ENCODE data around the gene KMT2C. TPM values are rescaled to one million over a fixed set of nuclear protein-coding genes. Genes with fewer than 3 reads are reported as not detected.
"Not testable (repeated sequence)": the region's sequence is repeated elsewhere in the genome, so short reads cannot be mapped to it uniquely, and the experiment has no call there.

Gene KMT2C
- total RNA-seq, 2 experiments from 2014 or later = 66.7 to 74.0 TPM

- no peaks in the 10 kb centered on the region for H3K27me3 Mint-ChIP-seq
- H3K27ac Mint-ChIP-seq = no peak overlapping the region
- H3K4me3 Mint-ChIP-seq = no peak overlapping the region
- ChIA-PET CTCF (no interaction called here), POLR2A (no interaction called here)
- DNase-seq = no peak
- H3K36me3 Mint-ChIP-seq (ENCODE audit: low read depth) = peaks cover 26% of the 10 kb centered on the region
- peaks cover 1% of the 10 kb centered on the region for H3K4me1 Mint-ChIP-seq
- no peaks in the 10 kb centered on the region for H3K9me3 Mint-ChIP-seq
Measured at GRCh38 chr7:152329469-152329868, 106.3 kb downstream of the KMT2C start.

DNA sequence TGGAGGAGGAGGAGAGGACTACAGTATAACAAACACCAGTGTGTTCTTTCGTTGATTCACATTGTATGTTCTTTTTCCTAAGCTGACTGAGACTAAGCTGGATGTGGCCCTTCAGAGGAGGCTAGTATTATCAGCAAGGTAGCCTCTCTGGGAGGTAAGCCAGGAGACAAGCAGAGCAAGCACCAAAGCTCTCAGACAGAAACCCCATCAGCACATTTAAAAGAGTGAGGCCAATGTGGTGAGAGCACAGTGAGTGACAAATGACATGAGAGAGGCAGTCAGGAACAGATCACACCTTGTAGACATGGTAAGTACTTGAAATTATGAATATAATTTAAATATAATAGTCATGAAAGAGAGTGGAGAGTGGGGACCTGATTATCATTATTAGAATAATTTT lies 107.6 kb downstream of the KMT2C start:
- no peaks in the 10 kb centered on the region for H3K9me3 Mint-ChIP-seq
- peaks cover 31% of the 10 kb centered on the region for H3K36me3 Mint-ChIP-seq (ENCODE audit: low read depth)
- POLR2A ChIA-PET = no interaction called here

GRCh38 chr7:152315845-152316244 lies 120.0 kb downstream of the KMT2C start:
- Mint-ChIP-seq H3K4me3 (no peak overlapping the region), H3K27ac (no peak overlapping the region), H3K36me3 (ENCODE audit: low read depth) (peaks cover 23% of the 10 kb centered on the region), H3K27me3 (no peaks in the 10 kb centered on the region), H3K9me3 (no peaks in the 10 kb centered on the region), H3K4me1 (peaks cover 4% of the 10 kb centered on the region)
- ChIA-PET CTCF (interaction anchor here (1.1 kb wide), 1 partner anchor 387 kb away, joined by 3 read pairs; no protein-coding TSS in a partner anchor), POLR2A (no interaction called here)
- no peak for DNase-seq

More for the DNA sequence above, 107.6 kb downstream of the KMT2C start:
- Mint-ChIP-seq H3K4me1 (peaks cover 2% of the 10 kb centered on the region), H3K27me3 (no peaks in the 10 kb centered on the region), H3K4me3 (no peak overlapping the region), H3K27ac (no peak overlapping the region)
- DNase-seq = no peak
- CTCF ChIA-PET = no interaction called here

DNA sequence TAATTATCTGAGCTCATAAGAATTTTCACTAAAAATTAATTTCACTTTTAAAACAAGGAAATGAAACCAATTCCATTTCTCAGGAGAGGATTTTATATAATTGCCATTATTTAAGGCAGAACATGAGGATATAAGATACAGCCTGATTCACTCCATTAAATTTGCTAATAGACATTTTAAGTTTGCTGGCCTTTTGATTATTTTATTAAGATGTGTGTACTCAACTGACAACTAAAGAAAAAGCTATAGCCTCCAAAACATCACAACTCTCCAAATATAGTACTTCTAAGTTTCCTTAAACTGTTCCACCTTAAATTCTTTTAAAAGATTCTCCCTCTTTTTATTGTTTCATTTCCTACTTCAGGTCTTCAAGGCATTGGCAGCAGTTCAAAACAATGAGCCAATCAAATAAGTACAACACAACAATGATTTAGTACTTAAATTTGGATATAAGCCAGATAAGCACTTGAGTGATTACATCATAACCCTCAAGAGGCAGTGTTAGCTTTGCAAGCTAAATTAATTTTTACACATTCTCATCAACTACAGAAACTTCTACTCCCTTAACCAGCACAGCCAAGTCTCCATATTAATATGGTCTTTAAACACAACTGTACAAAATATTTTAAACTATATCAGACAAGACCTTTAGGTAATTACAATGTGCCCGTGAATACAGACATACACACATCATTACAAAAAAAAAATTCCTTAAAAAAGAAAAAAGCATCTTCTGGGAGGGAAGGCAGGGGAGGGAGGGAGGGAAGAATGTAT lies 121.8 kb downstream of the KMT2C start:
- H3K4me3 Mint-ChIP-seq = no peak overlapping the region
- peaks cover 26% of the 10 kb centered on the region for H3K36me3 Mint-ChIP-seq (ENCODE audit: low read depth)
- H3K9me3 Mint-ChIP-seq = no peaks in the 10 kb centered on the region
- no peak for DNase-seq
- H3K27me3 Mint-ChIP-seq = no peaks in the 10 kb centered on the region
- CTCF ChIA-PET = no interaction called here
- POLR2A ChIA-PET = no interaction called here
- H3K27ac Mint-ChIP-seq = no peak overlapping the region
- H3K4me1 Mint-ChIP-seq = peaks cover 4% of the 10 kb centered on the region

GRCh38 chr7:152313217-152313616 lies 122.6 kb downstream of the KMT2C start:
- Mint-ChIP-seq H3K4me1 (peaks cover 4% of the 10 kb centered on the region), H3K36me3 (ENCODE audit: low read depth) (peaks cover 28% of the 10 kb centered on the region), H3K9me3 (no peaks in the 10 kb centered on the region), H3K4me3 (no peak overlapping the region), H3K27me3 (no peaks in the 10 kb centered on the region), H3K27ac (no peak overlapping the region)
- DNase-seq = no peak
- CTCF ChIA-PET = interaction anchor here (0.6 kb wide), 1 partner anchor 299 kb away, joined by 4 read pairs; no protein-coding TSS in a partner anchor
- POLR2A ChIA-PET = no interaction called here

- Mint-ChIP-seq H3K9me3 (no peaks in the 10 kb centered on the region), H3K27me3 (no peaks in the 10 kb centered on the region), H3K4me3 (no peak overlapping the region), H3K27ac (no peak overlapping the region), H3K36me3 (ENCODE audit: low read depth) (peaks cover 31% of the 10 kb centered on the region), H3K4me1 (peaks cover 4% of the 10 kb centered on the region)
- CTCF ChIA-PET = no interaction called here
- POLR2A ChIA-PET = no interaction called here
- DNase-seq = no peak
Measured at GRCh38 chr7:152312316-152312715, 123.5 kb downstream of the KMT2C start.

- no peaks in the 10 kb centered on the region for H3K9me3 Mint-ChIP-seq
- H3K4me3 Mint-ChIP-seq = no peak overlapping the region
- no peak overlapping the region for H3K27ac Mint-ChIP-seq
- H3K27me3 Mint-ChIP-seq = no peaks in the 10 kb centered on the region
- POLR2A ChIA-PET = no interaction called here
- peaks cover 41% of the 10 kb centered on the region for H3K36me3 Mint-ChIP-seq (ENCODE audit: low read depth)
- DNase-seq = no peak
- H3K4me1 Mint-ChIP-seq = no peaks in the 10 kb centered on the region
- CTCF ChIA-PET = no interaction called here
Measured at GRCh38 chr7:152307902-152308301, 127.9 kb downstream of the KMT2C start.

- POLR2A ChIA-PET, H3K4me1 Mint-ChIP-seq, DNase-seq, H3K27ac Mint-ChIP-seq, H3K9me3 Mint-ChIP-seq, CTCF ChIA-PET, H3K27me3 Mint-ChIP-seq, H3K4me3 Mint-ChIP-seq: not testable (repeated sequence)
- peaks cover 41% of the 10 kb centered on the region for H3K36me3 Mint-ChIP-seq (ENCODE audit: low read depth)
Measured at GRCh38 chr7:152299542-152300143, 136.2 kb downstream of the KMT2C start.

DNA sequence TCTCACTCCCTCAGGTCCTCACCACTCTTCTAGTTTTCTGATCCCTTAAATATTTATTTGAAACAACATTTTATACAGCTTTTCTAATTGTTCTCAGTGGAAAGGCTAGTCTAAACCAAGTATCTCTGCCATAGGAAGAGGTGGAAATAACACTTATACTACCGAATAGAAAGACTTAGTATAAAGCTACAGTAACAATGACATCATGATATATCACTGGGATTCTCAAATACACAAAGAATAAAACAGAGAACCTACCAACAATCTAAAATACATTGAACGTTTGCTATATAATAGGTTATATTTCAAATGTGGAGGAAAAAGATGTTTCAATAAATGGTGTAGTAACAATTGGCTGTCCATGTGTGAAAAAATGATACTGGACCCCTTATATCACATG lies 142.9 kb downstream of the KMT2C start:
- peaks cover 17% of the 10 kb centered on the region for H3K9me3 Mint-ChIP-seq
- H3K36me3 Mint-ChIP-seq (ENCODE audit: low read depth) = peaks cover 34% of the 10 kb centered on the region
- H3K4me3 Mint-ChIP-seq = no peak overlapping the region
- ChIA-PET CTCF (interaction anchor here (0.6 kb wide), 1 partner anchor 12 kb away, joined by 4 read pairs; no protein-coding TSS in a partner anchor), POLR2A (no interaction called here)
- no peaks in the 10 kb centered on the region for H3K4me1 Mint-ChIP-seq
- H3K27ac Mint-ChIP-seq = no peak overlapping the region
- DNase-seq = no peak
- H3K27me3 Mint-ChIP-seq = no peaks in the 10 kb centered on the region

GRCh38 chr7:152286972-152287371 lies 148.8 kb downstream of the KMT2C start:
- DNase-seq, H3K4me3 Mint-ChIP-seq, POLR2A ChIA-PET, H3K27ac Mint-ChIP-seq, H3K4me1 Mint-ChIP-seq, H3K27me3 Mint-ChIP-seq, CTCF ChIA-PET: not testable (repeated sequence)
- H3K9me3 Mint-ChIP-seq = peaks cover 10% of the 10 kb centered on the region
- H3K36me3 Mint-ChIP-seq (ENCODE audit: low read depth) = peaks cover 18% of the 10 kb centered on the region

DNA sequence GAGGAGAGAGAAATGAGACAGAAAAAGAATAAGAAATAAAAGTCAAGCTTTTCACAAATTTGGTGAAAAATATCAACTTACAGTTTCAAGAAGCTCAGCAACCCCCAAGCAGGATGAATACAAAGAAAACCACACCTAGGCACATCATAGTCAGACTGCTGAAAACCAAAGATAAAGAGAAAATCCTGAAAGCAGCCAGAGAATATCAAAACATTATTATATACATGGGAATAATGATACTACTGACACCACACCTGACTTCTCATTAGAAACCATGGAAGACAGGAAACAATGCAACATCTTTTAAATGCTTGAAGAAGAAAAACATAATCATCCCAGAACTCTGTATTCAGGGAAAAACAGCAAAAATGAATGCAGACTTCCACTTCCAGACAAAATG lies 149.6 kb downstream of the KMT2C start:
- H3K4me3 Mint-ChIP-seq, H3K27ac Mint-ChIP-seq, CTCF ChIA-PET, H3K4me1 Mint-ChIP-seq, H3K27me3 Mint-ChIP-seq, DNase-seq, POLR2A ChIA-PET, H3K9me3 Mint-ChIP-seq: not testable (repeated sequence)
- peaks cover 18% of the 10 kb centered on the region for H3K36me3 Mint-ChIP-seq (ENCODE audit: low read depth)

DNA sequence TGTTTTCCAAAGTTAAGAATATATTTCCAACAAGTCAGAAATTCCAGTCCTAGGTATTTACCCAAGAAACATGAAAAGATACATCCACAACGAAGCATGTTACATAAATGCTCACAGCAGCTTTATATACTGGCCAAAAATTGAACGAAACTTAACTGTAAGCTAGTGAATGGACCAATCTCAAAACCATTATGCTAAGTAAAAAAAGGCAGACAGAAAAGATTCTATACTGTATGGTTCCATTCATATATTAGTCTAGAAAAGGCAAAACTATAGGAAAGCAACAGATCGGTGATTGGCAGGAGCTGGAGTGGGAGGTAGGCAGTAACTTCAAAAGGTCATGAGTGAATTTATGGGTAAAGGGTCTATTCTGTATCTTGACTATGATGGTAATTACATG lies 150.8 kb downstream of the KMT2C start:
- H3K4me3 Mint-ChIP-seq, H3K4me1 Mint-ChIP-seq: not testable (repeated sequence)

GRCh38 chr7:152277687-152278086 lies 158.1 kb downstream of the KMT2C start:
- H3K36me3 Mint-ChIP-seq (ENCODE audit: low read depth) = peaks cover 14% of the 10 kb centered on the region

More for the DNA sequence above, 150.8 kb downstream of the KMT2C start:
- CTCF ChIA-PET, H3K9me3 Mint-ChIP-seq, DNase-seq, POLR2A ChIA-PET, H3K27me3 Mint-ChIP-seq, H3K27ac Mint-ChIP-seq: not testable (repeated sequence)
- H3K36me3 Mint-ChIP-seq (ENCODE audit: low read depth) = peaks cover 18% of the 10 kb centered on the region

DNA sequence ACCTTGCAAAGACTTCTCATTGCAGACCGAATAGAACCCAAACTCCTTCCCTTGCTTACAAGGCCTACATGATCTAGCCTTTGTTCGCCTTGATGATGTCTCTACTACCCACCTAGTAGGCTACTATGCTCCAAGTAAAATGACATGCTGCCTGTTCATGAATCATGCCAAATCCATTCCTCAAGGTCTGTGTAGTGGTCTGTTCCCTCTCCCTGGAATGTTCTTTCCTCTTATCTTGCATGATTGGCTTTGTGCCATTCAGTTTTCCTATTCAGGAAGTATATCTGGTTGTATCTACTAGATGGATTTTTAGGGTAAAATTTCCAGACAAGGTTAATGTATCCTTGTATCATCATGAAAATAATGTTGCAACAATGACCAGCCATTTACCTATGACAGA lies 165.4 kb downstream of the KMT2C start:
- not testable (repeated sequence) for H3K4me1 Mint-ChIP-seq, H3K27me3 Mint-ChIP-seq

More at GRCh38 chr7:152277687-152278086, 158.1 kb downstream of the KMT2C start:
- H3K27ac Mint-ChIP-seq, H3K9me3 Mint-ChIP-seq, CTCF ChIA-PET, DNase-seq, POLR2A ChIA-PET, H3K4me3 Mint-ChIP-seq, H3K27me3 Mint-ChIP-seq, H3K4me1 Mint-ChIP-seq: not testable (repeated sequence)

More for the DNA sequence above, 165.4 kb downstream of the KMT2C start:
- H3K4me3 Mint-ChIP-seq, H3K9me3 Mint-ChIP-seq, CTCF ChIA-PET, DNase-seq, H3K27ac Mint-ChIP-seq, POLR2A ChIA-PET: not testable (repeated sequence)
- H3K36me3 Mint-ChIP-seq (ENCODE audit: low read depth) = peaks cover 21% of the 10 kb centered on the region
